T-cell (primary cell): ENCODE measurements around the gene CTNNA3. TPM values are rescaled to one million over a fixed set of nuclear protein-coding genes. Genes with fewer than 3 reads are reported as not detected.

Experiments used
- ATAC-seq, 4 experiments: fragments of 200-7000 bp in 3 of 4; fragments of 150-1000 bp in 1 of 4; cut with Tn5 transposase; replicated peaks in 1 of 4; 1 replicate in 3 of 4; 2 replicates in 1 of 4; pipeline ENCODE4 v1.10.0; 2021; ENCODE audit warnings: moderate library complexity in 3 of 4, mild to moderate bottlenecking in 2 of 4, moderate number of reproducible peaks in 1 of 4
- CTCF ChIA-PET, 2 donors: fragments of 300-600 bp; sonication (Branson Sonifier 250); formaldehyde crosslinking; loops; one replicate each; lab custom pipeline; 2022; ENCODE audit warnings: antibody characterized with exemption in 2 of 2; lab: Charles Lee
- POLR2A ChIA-PET, 2 donors: fragments of 300-600 bp; sonication (Branson Sonifier 250); formaldehyde crosslinking; loops; one replicate each; lab custom pipeline; 2022; ENCODE audit warnings: antibody characterized with exemption in 2 of 2; lab: Charles Lee
- DNase-seq, 35 experiments: peaks; one replicate each; pipeline versions ENCODE4 v3.0.0 to v3.0.0-alpha.2; 2013 to 2023
- H3K27ac ChIP-seq: one replicate; pipeline ENCODE4 v1.5.1; 2013; ENCODE audit warnings: low read length
- H3K27me3 ChIP-seq, 2 experiments: replicated peaks in 1 of 2; 1 replicate in 1 of 2; 2 replicates in 1 of 2; pipeline versions ENCODE4 v1.6.1 to v1.7.0; 2013; ENCODE audit warnings: low read length in 1 of 2, mixed read lengths in 1 of 2; ENCODE audit not compliant: control insufficient read depth in 2 of 2, insufficient read depth in 2 of 2; ENCODE audit errors: extremely low read depth in 1 of 2
- H3K36me3 ChIP-seq, 2 donors: 1 replicate in 1 of 2; 2 replicates in 1 of 2; pipeline versions ENCODE4 v1.6.1 to v1.7.0; 2013; ENCODE audit warnings: low read length in 1 of 2; ENCODE audit not compliant: control insufficient read depth in 2 of 2, insufficient read depth in 1 of 2; ENCODE audit errors: extremely low read depth in 1 of 2
- H3K4me1 ChIP-seq, 2 experiments: 1 replicate in 1 of 2; 2 replicates in 1 of 2; pipeline versions ENCODE4 v1.6.1 to v1.7.0; 2013; ENCODE audit warnings: low read length in 2 of 2, mixed read lengths in 1 of 2; ENCODE audit not compliant: insufficient read depth in 2 of 2, control insufficient read depth in 1 of 2; ENCODE audit errors: extremely low read depth in 1 of 2
- H3K4me3 ChIP-seq, 2 donors: 1 replicate in 1 of 2; 2 replicates in 1 of 2; pipeline versions ENCODE4 v1.5.1 to v1.7.0; 2013; ENCODE audit warnings: mild to moderate bottlenecking in 2 of 2, low read length in 1 of 2, moderate library complexity in 1 of 2; ENCODE audit not compliant: control insufficient read depth in 1 of 2; ENCODE audit errors: extremely low read depth in 1 of 2
- H3K9me3 ChIP-seq: 2 replicates; pipeline ENCODE4 v1.7.0; 2013
- H3K27ac Mint-ChIP-seq, 2 donors: one replicate each; pipeline ENCODE4 v1.8.0; 2020 to 2021; ENCODE audit warnings: mild to moderate bottlenecking in 2 of 2, mixed read lengths in 2 of 2
- H3K27me3 Mint-ChIP-seq, 2 donors: one replicate each; pipeline ENCODE4 v1.8.0; 2021 to 2022; ENCODE audit warnings: mixed read lengths in 2 of 2
- H3K36me3 Mint-ChIP-seq: one replicate; pipeline ENCODE4 v1.8.0; 2021; ENCODE audit warnings: mixed read lengths
- H3K4me1 Mint-ChIP-seq, 3 donors: one replicate each; pipeline ENCODE4 v1.8.0; 2020 to 2022; ENCODE audit warnings: mixed read lengths in 3 of 3, mild to moderate bottlenecking in 1 of 3
- H3K4me3 Mint-ChIP-seq, 3 donors: one replicate each; pipeline ENCODE4 v1.8.0; 2020 to 2022; ENCODE audit warnings: mild to moderate bottlenecking in 3 of 3, mixed read lengths in 3 of 3, moderate library complexity in 3 of 3
- H3K9me3 Mint-ChIP-seq, 3 donors: one replicate each; pipeline ENCODE4 v1.8.0; 2020 to 2022; ENCODE audit warnings: mixed read lengths in 3 of 3
- WGBS: methylation state at CpG from one replicate; pipeline ENCODE4 v1.1.5; 2013; ENCODE audit warnings: missing lambda C conversion rate; ENCODE audit not compliant: insufficient coverage; 5-methylcytosine and 5-hydroxymethylcytosine counted together
- total RNA-seq, 35 experiments: library from RNA in 6 of 35; stranded (reverse) in 6 of 35; fragments of 120-200 nt in 1 of 35; gene quantifications; one replicate each; pipeline versions ENCODE4 v1.2.1 to v1.2.4 and lab custom pipeline; 2013 to 2026

The CTNNA3 gene
- total RNA-seq (under 1 TPM in 1 of 5 donors, not detected in 4; 0.88 TPM), total RNA-seq (lab: John Stamatoyannopoulos, UW) (0 to 0.74 (median 0.22) reads per million in 29 experiments)
- 0.24 TPM for total RNA-seq (2013)

GRCh38 chr10:67696029-67696428 lies at the start of gene CTNNA3:
Gene CTNNA3 (minus strand): TSS chr10:67696195.
- no peak within 1 kb of the TSS for H3K4me3 Mint-ChIP-seq
- H3K27ac ChIP-seq, result no peak within 1 kb of the TSS
- ATAC-seq (no peak), DNase-seq (no peak)
- no peaks in the 10 kb centered on the region for H3K36me3 ChIP-seq
- no peaks in the 10 kb centered on the region for H3K36me3 Mint-ChIP-seq
- no peaks in the 10 kb centered on the region for H3K27me3 ChIP-seq
- H3K27ac Mint-ChIP-seq, result no peak within 1 kb of the TSS
- WGBS, result 77% methylated on average over 3 of the region's 6 CpGs
- H3K9me3 ChIP-seq, result no peaks in the 10 kb centered on the region
- CTCF ChIA-PET, result interaction anchor here (0.7 to 4.8 kb wide), 5 partner anchors 11 to 86 kb away, joined by 4 to 152 read pairs (median 9); no protein-coding TSS in a partner anchor
- H3K4me1 ChIP-seq, result peaks cover 0 to 7% of the 10 kb centered on the region in 2 experiments
- no peak within 1 kb of the TSS for H3K4me3 ChIP-seq
- H3K27me3 Mint-ChIP-seq, result peaks cover 25 to 28% of the 10 kb centered on the region in 2 donors
- peaks cover 8 to 14% (median 8%) of the 10 kb centered on the region in 3 donors for H3K4me1 Mint-ChIP-seq
- POLR2A ChIA-PET, result no interaction called here
- H3K9me3 Mint-ChIP-seq, result no peaks in the 10 kb centered on the region

DNA sequence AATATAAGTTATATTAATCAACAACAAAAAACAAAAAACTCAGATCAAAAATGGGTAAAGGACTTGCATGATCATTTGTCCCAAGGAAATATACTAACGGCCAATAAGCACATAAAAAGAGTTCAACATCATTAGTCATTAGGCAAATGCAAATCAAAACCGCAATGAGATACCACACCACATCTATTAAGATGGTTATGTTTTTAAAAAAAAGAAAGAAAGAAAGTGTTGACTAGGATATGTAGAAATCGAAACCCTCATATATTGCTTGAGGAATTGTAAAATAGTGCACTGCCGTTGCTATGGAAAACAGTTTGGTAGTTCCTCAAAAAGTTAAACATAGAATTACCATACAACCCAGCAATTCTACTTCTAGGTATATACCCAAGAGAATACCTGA lies 39.4 kb upstream of the CTNNA3 start:
- no CpG with 5 or more reads among the region's 4 CpGs for WGBS
- Mint-ChIP-seq H3K4me3 (no peak overlapping the region), H3K27ac (peak overlapping the region in 1 of 2 donors; percentile 5), H3K4me1 (peaks cover 0 to 5% (median 4%) of the 10 kb centered on the region in 3 donors), H3K36me3 (peaks cover 3% of the 10 kb centered on the region), H3K9me3 (no peaks in the 10 kb centered on the region), H3K27me3 (peaks cover 7 to 16% of the 10 kb centered on the region in 2 donors)
- ChIA-PET CTCF (no interaction called here), POLR2A (no interaction called here)
- DNase-seq, result peak in 1 of 35 experiments; percentile 4
- Histone ChIP-seq H3K9me3 (no peaks in the 10 kb centered on the region), H3K36me3 (no peaks in the 10 kb centered on the region), H3K27me3 (no peaks in the 10 kb centered on the region), H3K4me3 (no peak overlapping the region), H3K27ac (no peak overlapping the region), H3K4me1 (no peaks in the 10 kb centered on the region)
- no peak for ATAC-seq

DNA sequence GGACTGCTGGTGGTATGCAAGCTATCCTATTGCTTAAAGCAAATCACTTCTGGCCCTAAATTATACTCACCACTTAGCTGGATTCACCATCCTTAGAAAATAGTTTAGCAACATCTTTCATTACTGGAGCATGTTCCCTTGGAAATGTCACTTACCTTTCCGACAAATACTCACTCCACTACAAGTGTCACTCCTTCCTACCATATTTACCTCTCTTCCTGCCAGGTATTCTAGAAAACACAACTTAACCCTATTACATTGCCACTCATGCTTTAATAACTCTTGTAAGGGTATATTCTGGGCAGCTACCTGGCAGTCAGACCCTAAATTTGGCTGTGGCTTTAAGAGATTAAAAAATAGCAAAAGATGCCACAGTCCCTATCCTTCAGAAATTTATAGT lies 37.5 kb upstream of the CTNNA3 start:
- POLR2A ChIA-PET, result no interaction called here
- H3K9me3 Mint-ChIP-seq, result no peaks in the 10 kb centered on the region
- CTCF ChIA-PET, result interaction anchor here in 1 of 2 donors (0.6 kb wide), 1 partner anchor 433 kb away, joined by 3 read pairs; no protein-coding TSS in a partner anchor
- DNase-seq (no peak), ATAC-seq (no peak)
- H3K27me3 ChIP-seq, result no peaks in the 10 kb centered on the region
- no peak overlapping the region for H3K27ac ChIP-seq
- H3K36me3 Mint-ChIP-seq, result peaks cover 3% of the 10 kb centered on the region
- H3K4me1 Mint-ChIP-seq, result peaks cover 0 to 5% (median 4%) of the 10 kb centered on the region in 3 donors
- no peaks in the 10 kb centered on the region for H3K36me3 ChIP-seq
- H3K9me3 ChIP-seq, result no peaks in the 10 kb centered on the region
- H3K27me3 Mint-ChIP-seq, result peaks cover 5 to 11% of the 10 kb centered on the region in 2 donors
- H3K4me1 ChIP-seq, result no peaks in the 10 kb centered on the region
- no peak overlapping the region for H3K4me3 Mint-ChIP-seq
- WGBS, result 100% methylated on average over 1 of the region's 1 CpG
- no peak overlapping the region for H3K27ac Mint-ChIP-seq
- H3K4me3 ChIP-seq, result no peak overlapping the region

DNA sequence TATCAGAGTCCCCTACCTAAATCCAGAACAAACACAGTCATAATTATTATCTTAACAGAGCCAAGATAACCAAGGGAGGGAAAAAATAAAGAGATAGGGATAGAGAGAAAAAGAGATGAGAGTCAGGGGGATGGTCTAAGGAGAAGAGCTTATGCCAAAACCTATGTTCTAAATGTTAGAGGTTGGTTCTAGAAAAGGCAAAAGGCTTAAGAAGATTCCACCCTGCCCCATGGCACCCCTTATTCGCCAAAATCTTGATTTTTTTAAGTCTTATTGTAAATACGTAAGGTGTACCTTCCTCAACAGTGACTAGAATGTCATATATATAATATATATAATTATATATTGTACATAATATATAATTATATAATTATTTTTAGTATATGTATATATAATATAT lies 29.6 kb upstream of the CTNNA3 start:
- no peaks in the 10 kb centered on the region for H3K9me3 Mint-ChIP-seq
- H3K27me3 Mint-ChIP-seq, result peaks cover 2 to 4% of the 10 kb centered on the region in 2 donors
- POLR2A ChIA-PET, result no interaction called here
- no peak overlapping the region for H3K27ac Mint-ChIP-seq
- no peaks in the 10 kb centered on the region for H3K4me1 ChIP-seq
- no peaks in the 10 kb centered on the region for H3K36me3 ChIP-seq
- DNase-seq (no peak), ATAC-seq (no peak)
- H3K4me3 ChIP-seq, result no peak overlapping the region
- no peaks in the 10 kb centered on the region for H3K36me3 Mint-ChIP-seq
- H3K27me3 ChIP-seq, result no peaks in the 10 kb centered on the region
- WGBS, result no CpG with 5 or more reads among the region's 2 CpGs
- no peak overlapping the region for H3K27ac ChIP-seq
- H3K4me1 Mint-ChIP-seq, result no peaks in the 10 kb centered on the region
- CTCF ChIA-PET, result no interaction called here
- H3K9me3 ChIP-seq, result no peaks in the 10 kb centered on the region
- H3K4me3 Mint-ChIP-seq, result no peak overlapping the region

DNA sequence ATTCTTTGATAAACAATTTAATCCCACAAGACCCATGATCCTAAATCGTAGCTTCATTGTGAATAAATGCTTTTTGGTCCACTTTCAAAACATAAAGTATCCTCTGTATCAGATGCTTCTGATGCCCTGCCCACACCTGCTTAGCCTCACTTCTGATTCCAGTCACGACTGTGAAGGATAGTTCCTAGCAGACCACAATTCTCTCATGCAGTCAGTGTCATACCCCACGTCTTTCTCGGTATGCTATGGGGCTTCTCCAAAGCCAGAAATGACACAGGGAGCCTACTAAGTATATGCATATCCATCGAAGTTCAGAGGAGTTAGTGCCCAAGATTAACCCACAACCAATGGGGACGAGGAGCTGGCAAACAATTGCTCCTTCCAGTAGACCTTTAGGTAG lies 27.6 kb upstream of the CTNNA3 start:
- WGBS, result 63% methylated on average over 4 of the region's 6 CpGs
- Histone ChIP-seq H3K9me3 (no peaks in the 10 kb centered on the region), H3K4me3 (no peak overlapping the region), H3K4me1 (no peaks in the 10 kb centered on the region), H3K27ac (no peak overlapping the region), H3K27me3 (no peaks in the 10 kb centered on the region), H3K36me3 (no peaks in the 10 kb centered on the region)
- H3K27ac Mint-ChIP-seq, result no peak overlapping the region
- H3K4me1 Mint-ChIP-seq, result no peaks in the 10 kb centered on the region
- ATAC-seq (no peak), DNase-seq (no peak)
- H3K36me3 Mint-ChIP-seq, result no peaks in the 10 kb centered on the region
- peaks cover 2 to 4% of the 10 kb centered on the region in 2 donors for H3K27me3 Mint-ChIP-seq
- CTCF ChIA-PET, result interaction anchor here in 1 of 2 donors (1.0 to 1.6 kb wide), 2 partner anchors 26 to 56 kb away, joined by 3 to 5 read pairs; no protein-coding TSS in a partner anchor
- no peak overlapping the region for H3K4me3 Mint-ChIP-seq
- no peaks in the 10 kb centered on the region for H3K9me3 Mint-ChIP-seq
- POLR2A ChIA-PET, result no interaction called here

DNA sequence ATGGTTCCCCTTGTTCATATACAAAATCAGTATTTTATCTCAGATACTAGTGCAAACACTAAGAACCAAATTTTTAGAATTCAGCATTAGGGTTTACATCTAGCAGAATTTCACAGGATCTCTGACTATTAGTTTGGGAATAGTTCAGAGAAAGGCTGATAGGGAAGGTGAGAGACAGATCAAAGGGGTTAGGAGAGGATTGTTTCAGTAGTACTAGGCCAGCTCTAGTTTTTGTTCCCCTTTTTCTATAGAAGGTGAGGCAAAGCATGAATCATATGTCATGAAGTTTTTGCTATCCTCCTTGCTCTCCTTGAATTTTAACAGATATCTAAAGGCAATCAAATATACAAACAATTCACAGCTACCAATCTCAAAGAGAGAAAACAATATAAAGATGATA lies 26.1 kb upstream of the CTNNA3 start:
- Mint-ChIP-seq H3K4me1 (no peaks in the 10 kb centered on the region), H3K9me3 (no peaks in the 10 kb centered on the region), H3K27ac (no peak overlapping the region), H3K27me3 (peaks cover 2 to 4% of the 10 kb centered on the region in 2 donors), H3K36me3 (no peaks in the 10 kb centered on the region), H3K4me3 (no peak overlapping the region)
- H3K9me3 ChIP-seq, result no peaks in the 10 kb centered on the region
- DNase-seq (no peak), ATAC-seq (no peak)
- ChIA-PET CTCF (interaction anchor here in 1 of 2 donors (0.6 to 1.6 kb wide), 2 partner anchors 9 to 25 kb away, joined by 3 to 5 read pairs; no protein-coding TSS in a partner anchor), POLR2A (no interaction called here)
- H3K4me3 ChIP-seq, result no peak overlapping the region
- no peaks in the 10 kb centered on the region for H3K27me3 ChIP-seq
- H3K27ac ChIP-seq, result no peak overlapping the region
- no peaks in the 10 kb centered on the region for H3K36me3 ChIP-seq
- H3K4me1 ChIP-seq, result no peaks in the 10 kb centered on the region
